Ovary (tissue), 9 donors: Measurements from ENCODE around the gene DYNC1H1. TPM values are rescaled to one million over a fixed set of nuclear protein-coding genes. Genes with fewer than 3 reads are reported as not detected.
A peak's percentile ranks its signal among the peaks of the same experiment; 100 is the strongest.
"Not testable (repeated sequence)": the region's sequence is repeated elsewhere in the genome, so short reads cannot be mapped to it uniquely, and the experiment has no call there.

ENCODE experiments used
- DNase-seq, 5 donors: peaks; one replicate each; pipeline ENCODE4 v3.0.0-alpha.2; 2019 to 2020
- H3K27ac ChIP-seq, 2 donors: fragments of 200-600 bp; one replicate each; pipeline versions ENCODE4 v1.5.1 to v1.8.0; 2019 to 2022
- H3K27me3 ChIP-seq: fragments of 200-600 bp; one replicate; pipeline ENCODE4 v1.8.0; 2022
- H3K36me3 ChIP-seq: fragments of 200-600 bp; sonication (generic); one replicate; pipeline ENCODE4 v1.5.1; 2019
- H3K4me1 ChIP-seq: one replicate; pipeline ENCODE4 v1.8.1; 2013; ENCODE audit warnings: mild to moderate bottlenecking, moderate library complexity; ENCODE audit not compliant: insufficient read depth
- H3K4me3 ChIP-seq: fragments of 200-600 bp; sonication (generic); one replicate; pipeline ENCODE4 v1.5.1; 2017
- H3K9me3 ChIP-seq, 2 donors: fragments of 200-600 bp in 1 of 2; sonication (generic) in 1 of 2; one replicate each; pipeline versions ENCODE4 v1.5.1 to v1.8.1; 2013 to 2019; ENCODE audit warnings: mild to moderate bottlenecking in 1 of 2, moderate library complexity in 1 of 2
- EP300 ChIP-seq: sonication (generic); formaldehyde crosslinking; IDR thresholded peaks from one replicate; pipeline ENCODE4 v1.6.1; 2017; ENCODE audit warnings: antibody characterized with exemption
- POLR2A ChIP-seq: fragments of 450-650 bp; IDR thresholded peaks from one replicate; pipeline ENCODE4 v1.6.1; 2017; ENCODE audit warnings: antibody characterized with exemption, mild to moderate bottlenecking, moderate library complexity
- WGBS, 3 donors: extraction: QIAGEN DNeasy Blood & Tissue Kit in 1 of 3; methylation state at CpG; one replicate each; pipeline versions ENCODE4 v1.1.5 to v1.1.7; 2013 to 2017; 5-methylcytosine and 5-hydroxymethylcytosine counted together
- intact Hi-C, 4 donors: fragments of 100-400 bp; cut with DNase I; formaldehyde crosslinking; loops; one replicate each; pipeline versions ENCODE4 v1.11.0 to v1.15.1; 2022 to 2023
- polyA plus RNA-seq, 2 donors: library from polyadenylated mRNA; stranded (reverse); fragments of 200-250 nt in 1 of 2; fragments of 350-450 nt in 1 of 2; fragmentation: Illumina TruSeq in 1 of 2; extraction: RNeasy Lipid Tissue Mini Kit (QIAGEN cat#74804) in 1 of 2; gene quantifications; one replicate each; pipeline ENCODE4 v1.2.3, GENCODE V29; 2013 to 2014
- total RNA-seq, 7 donors: library from RNA; depleted of rRNA in 2 of 7; stranded (reverse); fragments of >200 nt in 2 of 7; fragmentation: NEBNext Ultra II Directional in 3 of 7; extraction: Animal tissue kit (Norgen Biotek cat#: 25700) in 3 of 7; gene quantifications; one replicate each; pipeline versions ENCODE4 v1.1.0 to v1.2.4, GENCODE V29; 2016 to 2023
- TF ChIP-seq, protein P1 (sequence below), 3 donors: fragments of 450-650 bp in 2 of 3; fragments of 200-600 bp in 1 of 3; IDR thresholded peaks; one replicate each; pipeline versions ENCODE4 v1.5.1 to v1.8.0; 2016 to 2022; ENCODE audit warnings: antibody characterized with exemption in 3 of 3, mild to moderate bottlenecking in 1 of 3
- donor health status: DM: no; HTN: no; CAD: no; lungs with moderate emphysema.
- donor health status: DM: no; HTN: no; CAD: no.
- donor health status: Bipolar disorder and iron deficiency.
- donor health status: DM: yes; HTN: yes; CAD: no.
- donor health status: DM: no; HTN: no; CAD: no.
- donor health status: DM: yes; HTN: yes; CAD: no.

Gene DYNC1H1
- total and polyA plus RNA-seq, 9 donors = 130 to 373 (median 246) TPM

DNA sequence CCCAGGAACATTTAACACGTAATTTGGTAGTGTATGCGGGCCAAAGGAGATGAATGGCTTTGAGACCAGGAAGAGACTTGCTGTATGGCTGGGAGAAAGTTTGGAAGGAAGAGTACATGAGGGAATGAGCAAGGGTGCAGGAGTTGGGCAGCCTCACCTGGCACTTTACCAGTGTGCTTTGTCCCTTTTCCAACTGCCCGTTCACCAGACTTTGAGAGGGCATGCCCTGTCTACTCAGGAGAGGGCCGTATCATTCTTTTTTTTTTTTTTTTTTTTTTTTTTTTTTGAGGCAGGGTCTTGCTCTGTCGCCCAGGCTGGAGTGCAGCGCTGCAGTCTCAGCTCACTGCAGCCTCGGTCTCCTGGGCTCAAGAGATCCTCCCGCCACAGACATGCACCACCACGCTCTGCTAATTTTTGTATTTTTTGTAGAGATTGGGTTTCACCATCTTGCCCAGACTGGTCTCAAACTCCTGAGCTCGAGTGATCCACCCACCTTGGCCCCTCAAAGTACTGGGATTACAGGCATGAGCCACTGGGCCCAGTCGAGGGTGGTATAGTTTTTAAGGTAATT is 6.5 kb downstream of the DYNC1H1 start:
- no peaks in the 10 kb centered on the region for H3K36me3 ChIP-seq
- H3K4me3 ChIP-seq = no peak overlapping the region
- H3K27me3 ChIP-seq = no peaks in the 10 kb centered on the region
- no peaks in the 10 kb centered on the region for H3K9me3 ChIP-seq
- peaks cover 3% of the 10 kb centered on the region for H3K4me1 ChIP-seq
- intact Hi-C loops = no loop called here
- 78 to 90% (median 89%) methylated on average over 11 of the region's 11 CpGs for WGBS, 3 donors
- no peak for TF ChIP-seq EP300
- TF ChIP-seq, protein P1, sequence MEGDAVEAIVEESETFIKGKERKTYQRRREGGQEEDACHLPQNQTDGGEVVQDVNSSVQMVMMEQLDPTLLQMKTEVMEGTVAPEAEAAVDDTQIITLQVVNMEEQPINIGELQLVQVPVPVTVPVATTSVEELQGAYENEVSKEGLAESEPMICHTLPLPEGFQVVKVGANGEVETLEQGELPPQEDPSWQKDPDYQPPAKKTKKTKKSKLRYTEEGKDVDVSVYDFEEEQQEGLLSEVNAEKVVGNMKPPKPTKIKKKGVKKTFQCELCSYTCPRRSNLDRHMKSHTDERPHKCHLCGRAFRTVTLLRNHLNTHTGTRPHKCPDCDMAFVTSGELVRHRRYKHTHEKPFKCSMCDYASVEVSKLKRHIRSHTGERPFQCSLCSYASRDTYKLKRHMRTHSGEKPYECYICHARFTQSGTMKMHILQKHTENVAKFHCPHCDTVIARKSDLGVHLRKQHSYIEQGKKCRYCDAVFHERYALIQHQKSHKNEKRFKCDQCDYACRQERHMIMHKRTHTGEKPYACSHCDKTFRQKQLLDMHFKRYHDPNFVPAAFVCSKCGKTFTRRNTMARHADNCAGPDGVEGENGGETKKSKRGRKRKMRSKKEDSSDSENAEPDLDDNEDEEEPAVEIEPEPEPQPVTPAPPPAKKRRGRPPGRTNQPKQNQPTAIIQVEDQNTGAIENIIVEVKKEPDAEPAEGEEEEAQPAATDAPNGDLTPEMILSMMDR (IDR thresholded peaks at IDR 0.05) = no peak
- TF ChIP-seq POLR2A = no peak
- DNase-seq = no peak
- H3K27ac ChIP-seq = no peak overlapping the region

DNA sequence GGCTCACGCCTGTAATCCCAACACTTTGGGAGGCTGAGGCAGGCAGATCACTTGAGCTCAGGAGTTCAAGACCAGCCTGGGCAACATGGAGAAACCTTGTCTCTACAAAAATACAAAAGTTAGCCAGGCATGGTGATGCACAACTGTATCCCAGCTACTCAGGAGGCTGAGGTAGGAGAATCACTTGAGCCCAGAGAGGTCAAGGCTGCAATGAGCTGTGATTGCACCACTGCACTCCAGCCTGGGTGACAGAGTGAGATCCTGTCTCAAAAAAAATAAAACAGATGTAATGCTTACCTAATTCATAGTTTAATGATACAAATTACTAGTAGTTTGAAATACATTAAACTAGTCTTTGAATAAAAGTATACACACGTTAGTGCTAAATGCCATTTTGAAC is 7.1 kb downstream of the DYNC1H1 start:
- H3K27me3 ChIP-seq, DNase-seq, H3K4me1 ChIP-seq, intact Hi-C loops, H3K27ac ChIP-seq, H3K36me3 ChIP-seq, H3K4me3 ChIP-seq, H3K9me3 ChIP-seq: not testable (repeated sequence)
- 82 to 86% (median 84%) methylated on average over 2 of the region's 2 CpGs for WGBS, 3 donors

GRCh38 chr14:101972126-101972866 is 7.9 kb downstream of the DYNC1H1 start:
- Histone ChIP-seq H3K27me3 (no peaks in the 10 kb centered on the region), H3K36me3 (no peaks in the 10 kb centered on the region), H3K27ac (peak overlapping the region in 1 of 2 donors; percentile 5), H3K4me1 (peaks cover 2% of the 10 kb centered on the region), H3K9me3 (no peaks in the 10 kb centered on the region), H3K4me3 (no peak overlapping the region)
- DNase-seq = peak; percentile 57 to 84 (median 63)
- 23 to 27% (median 24%) methylated on average over 10 of the region's 10 CpGs for WGBS, 3 donors
- TF ChIP-seq EP300 = no peak
- TF ChIP-seq POLR2A = no peak
- TF ChIP-seq, protein P1 (IDR thresholded peaks at IDR 0.05) = no peak
- intact Hi-C loops = no loop called here

GRCh38 chr14:101973356-101973755 is 9.0 kb downstream of the DYNC1H1 start:
- Histone ChIP-seq H3K36me3 (no peaks in the 10 kb centered on the region), H3K4me3 (no peak overlapping the region), H3K4me1 (peaks cover 2% of the 10 kb centered on the region), H3K9me3 (no peaks in the 10 kb centered on the region), H3K27ac (no peak overlapping the region), H3K27me3 (no peaks in the 10 kb centered on the region)
- DNase-seq = no peak
- TF ChIP-seq EP300 = no peak
- TF ChIP-seq, protein P1 (IDR thresholded peaks at IDR 0.05) = no peak
- no peak for TF ChIP-seq POLR2A
- WGBS, 3 donors = 92 to 95% (median 93%) methylated on average over 7 of the region's 7 CpGs
- intact Hi-C loops = no loop called here

GRCh38 chr14:101975231-101975630 is 10.9 kb downstream of the DYNC1H1 start:
- 74 to 86% (median 82%) methylated on average over 7 of the region's 7 CpGs for WGBS, 3 donors
- no peaks in the 10 kb centered on the region for H3K36me3 ChIP-seq

More at GRCh38 chr14:101975231-101975630, 10.9 kb downstream of the DYNC1H1 start:
- no peak for TF ChIP-seq EP300
- TF ChIP-seq, protein P1 (IDR thresholded peaks at IDR 0.05) = no peak
- no peak for TF ChIP-seq POLR2A
- no peak for DNase-seq
- H3K9me3 ChIP-seq = no peaks in the 10 kb centered on the region
- no peak overlapping the region for H3K27ac ChIP-seq
- peaks cover 2% of the 10 kb centered on the region for H3K4me1 ChIP-seq
- no peaks in the 10 kb centered on the region for H3K27me3 ChIP-seq
- intact Hi-C loops = no loop called here
- no peak overlapping the region for H3K4me3 ChIP-seq
